HUES6 (cell line): Measurements from ENCODE around the gene SPPL2B.

ENCODE experiments used
- H3K27ac ChIP-seq: 2 replicates; pipeline ENCODE4 v1.7.0; 2013; ENCODE audit warnings: low read depth, mild to moderate bottlenecking, low read length, inconsistent platforms
- H3K27me3 ChIP-seq: 2 replicates; pipeline ENCODE4 v1.6.1; 2013; ENCODE audit warnings: low read length; ENCODE audit not compliant: control insufficient read depth, insufficient read depth
- H3K36me3 ChIP-seq: 2 replicates; pipeline ENCODE4 v1.6.1; 2013; ENCODE audit warnings: low read length; ENCODE audit not compliant: control insufficient read depth, insufficient read depth
- H3K4me1 ChIP-seq: 2 replicates; pipeline ENCODE4 v1.6.1; 2013; ENCODE audit warnings: low read length; ENCODE audit not compliant: control insufficient read depth, insufficient read depth
- H3K4me3 ChIP-seq: 2 replicates; pipeline ENCODE4 v1.5.1; 2013; ENCODE audit warnings: low read depth, low read length
- H3K9ac ChIP-seq: one replicate; pipeline ENCODE4 v1.6.1; 2013; ENCODE audit warnings: mild to moderate bottlenecking, low read length
- H3K9me3 ChIP-seq: 2 replicates; pipeline ENCODE4 v1.6.1; 2013; ENCODE audit warnings: low read depth, low read length; ENCODE audit not compliant: control insufficient read depth, insufficient read depth

Gene SPPL2B

GRCh38 chr19:2352121-2352520 lies 23.6 kb downstream of the SPPL2B start:
- Histone ChIP-seq H3K27ac (no peak overlapping the region), H3K4me3 (no peak overlapping the region)

GRCh38 chr19:2353159-2353886 lies 24.8 kb downstream of the SPPL2B start:
- Histone ChIP-seq H3K4me1 (no peaks in the 10 kb centered on the region), H3K27ac (peak overlapping the region; percentile 10; the same call in 1 of the 2 replicates), H3K36me3 (peaks cover 24% of the 10 kb centered on the region), H3K9ac (no peak overlapping the region), H3K4me3 (no peak overlapping the region), H3K9me3 (no peaks in the 10 kb centered on the region), H3K27me3 (peaks cover 5% of the 10 kb centered on the region; the same call in 1 of the 2 replicates)

More at GRCh38 chr19:2352121-2352520, 23.6 kb downstream of the SPPL2B start:
- no peaks in the 10 kb centered on the region for H3K9me3 ChIP-seq
- no peak overlapping the region for H3K9ac ChIP-seq
- peaks cover 25% of the 10 kb centered on the region for H3K36me3 ChIP-seq
- H3K27me3 ChIP-seq, result no peaks in the 10 kb centered on the region
- H3K4me1 ChIP-seq, result no peaks in the 10 kb centered on the region

DNA sequence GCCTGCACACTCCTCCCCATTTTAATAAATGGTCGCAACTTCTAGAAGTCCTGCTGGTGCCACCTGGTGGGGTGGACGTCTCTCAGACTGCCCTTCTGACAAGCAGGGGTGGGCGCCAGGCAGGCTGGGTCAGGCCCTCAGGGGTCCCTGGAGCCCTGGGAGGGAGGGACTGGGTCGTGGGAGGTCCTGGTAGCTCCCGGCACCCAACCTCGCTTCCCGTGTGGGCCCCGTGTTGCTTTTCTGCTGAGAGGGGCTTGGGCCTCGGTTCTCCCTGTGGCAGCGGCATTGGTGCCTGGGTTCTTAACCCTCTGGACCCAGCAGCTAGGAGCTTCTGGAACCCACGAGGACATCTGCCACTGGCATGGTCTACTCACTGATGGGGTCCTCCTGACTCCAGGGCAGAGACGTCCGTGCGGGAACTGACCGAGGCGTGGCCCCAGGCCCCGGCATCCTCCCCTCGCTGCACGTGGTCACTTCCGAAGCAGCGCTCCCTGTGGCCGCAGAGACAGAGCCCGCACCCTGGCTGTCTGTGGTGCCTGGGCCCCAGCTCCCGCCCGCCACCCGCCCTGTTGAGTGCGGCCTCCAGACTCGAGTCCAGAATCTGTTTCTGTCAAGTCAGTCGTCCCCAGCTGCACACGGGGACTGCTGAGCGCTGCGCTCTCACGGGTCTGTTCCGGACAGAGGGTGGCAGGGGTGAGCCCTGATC lies 25.6 kb downstream of the SPPL2B start:
- Histone ChIP-seq H3K27me3 (peaks cover 12% of the 10 kb centered on the region), H3K4me1 (no peaks in the 10 kb centered on the region), H3K9ac (no peak overlapping the region), H3K36me3 (peaks cover 18% of the 10 kb centered on the region), H3K27ac (no peak overlapping the region), H3K4me3 (no peak overlapping the region), H3K9me3 (no peaks in the 10 kb centered on the region)

DNA sequence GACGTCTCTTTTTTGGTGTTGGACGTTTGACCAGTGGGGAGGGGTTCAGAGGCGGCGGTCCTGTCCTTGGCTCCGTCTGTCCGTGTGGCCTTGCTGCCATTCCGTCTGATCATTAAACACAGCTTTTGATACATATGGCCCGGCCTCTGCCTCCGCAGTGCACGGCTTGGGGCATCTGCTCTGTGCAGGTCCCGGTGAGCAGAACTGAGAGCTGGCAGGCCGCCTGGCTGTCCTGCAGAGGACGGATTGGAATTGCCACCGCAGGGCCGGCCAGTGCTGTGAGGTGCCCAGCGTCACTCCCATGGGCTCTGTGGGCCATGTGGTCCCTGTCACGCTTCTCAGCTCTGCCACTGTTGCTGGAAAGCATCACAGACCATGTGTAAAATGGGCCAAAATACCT lies 26.2 kb downstream of the SPPL2B start:
- no peaks in the 10 kb centered on the region for H3K9me3 ChIP-seq
- H3K4me3 ChIP-seq, result no peak overlapping the region
- H3K36me3 ChIP-seq, result peaks cover 16% of the 10 kb centered on the region
- H3K4me1 ChIP-seq, result no peaks in the 10 kb centered on the region
- no peak overlapping the region for H3K9ac ChIP-seq
- H3K27ac ChIP-seq, result no peak overlapping the region
- H3K27me3 ChIP-seq, result peaks cover 18% of the 10 kb centered on the region

DNA sequence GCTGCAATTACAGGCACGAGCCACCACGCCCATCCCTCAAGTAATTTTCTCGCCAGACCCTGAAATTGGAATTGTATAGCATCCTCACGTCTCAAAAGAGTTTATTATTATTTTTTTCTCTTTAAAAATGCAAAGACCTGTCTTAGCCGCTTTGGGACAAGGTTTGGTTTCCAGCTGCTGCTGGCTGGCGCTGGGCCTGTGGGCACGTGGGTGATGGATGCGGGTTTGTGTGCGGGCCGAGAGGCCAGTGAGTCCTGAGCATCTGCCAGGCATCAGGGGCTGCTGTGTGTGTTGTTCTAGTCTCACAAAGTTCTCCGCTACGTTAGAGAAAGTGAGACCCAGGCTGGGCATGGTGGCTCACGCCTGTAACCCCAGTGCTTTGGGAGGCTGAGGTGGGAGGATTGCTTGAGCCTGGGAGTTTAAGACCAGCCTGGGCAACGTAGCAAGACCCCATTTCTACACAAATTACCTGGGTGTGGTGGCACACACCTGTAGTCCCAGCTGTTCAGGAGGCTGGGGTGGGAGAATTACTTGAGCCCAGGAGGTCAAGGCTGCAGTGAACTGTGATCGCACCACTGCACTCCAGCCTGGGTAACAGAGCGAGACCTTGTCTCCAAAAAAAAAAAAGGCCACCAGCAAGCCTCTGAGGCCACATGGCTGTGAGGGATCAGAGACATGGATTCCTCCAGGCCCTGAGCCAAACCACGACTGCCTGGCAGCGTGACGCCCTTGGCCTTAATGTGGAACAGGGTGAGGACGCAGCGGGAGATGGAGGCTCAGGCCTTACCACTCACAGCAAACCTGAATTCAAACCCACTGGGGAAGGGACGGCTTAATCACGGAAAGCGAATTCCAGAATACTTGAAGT lies 26.9 kb downstream of the SPPL2B start:
- no peak overlapping the region for H3K4me3 ChIP-seq
- peaks cover 23% of the 10 kb centered on the region for H3K27me3 ChIP-seq
- no peak overlapping the region for H3K27ac ChIP-seq
- no peak overlapping the region for H3K9ac ChIP-seq
- H3K4me1 ChIP-seq, result no peaks in the 10 kb centered on the region
- H3K9me3 ChIP-seq, result no peaks in the 10 kb centered on the region
- H3K36me3 ChIP-seq, result peaks cover 9% of the 10 kb centered on the region; the same call in 1 of the 2 replicates

- H3K36me3 ChIP-seq, result peaks cover 4% of the 10 kb centered on the region; the same call in 1 of the 2 replicates
- no peak overlapping the region for H3K27ac ChIP-seq
- no peaks in the 10 kb centered on the region for H3K9me3 ChIP-seq
- peaks cover 29% of the 10 kb centered on the region for H3K27me3 ChIP-seq
- H3K4me3 ChIP-seq, result no peak overlapping the region
- no peaks in the 10 kb centered on the region for H3K4me1 ChIP-seq
- no peak overlapping the region for H3K9ac ChIP-seq
Measured at GRCh38 chr19:2356036-2356646, 27.7 kb downstream of the SPPL2B start.

DNA sequence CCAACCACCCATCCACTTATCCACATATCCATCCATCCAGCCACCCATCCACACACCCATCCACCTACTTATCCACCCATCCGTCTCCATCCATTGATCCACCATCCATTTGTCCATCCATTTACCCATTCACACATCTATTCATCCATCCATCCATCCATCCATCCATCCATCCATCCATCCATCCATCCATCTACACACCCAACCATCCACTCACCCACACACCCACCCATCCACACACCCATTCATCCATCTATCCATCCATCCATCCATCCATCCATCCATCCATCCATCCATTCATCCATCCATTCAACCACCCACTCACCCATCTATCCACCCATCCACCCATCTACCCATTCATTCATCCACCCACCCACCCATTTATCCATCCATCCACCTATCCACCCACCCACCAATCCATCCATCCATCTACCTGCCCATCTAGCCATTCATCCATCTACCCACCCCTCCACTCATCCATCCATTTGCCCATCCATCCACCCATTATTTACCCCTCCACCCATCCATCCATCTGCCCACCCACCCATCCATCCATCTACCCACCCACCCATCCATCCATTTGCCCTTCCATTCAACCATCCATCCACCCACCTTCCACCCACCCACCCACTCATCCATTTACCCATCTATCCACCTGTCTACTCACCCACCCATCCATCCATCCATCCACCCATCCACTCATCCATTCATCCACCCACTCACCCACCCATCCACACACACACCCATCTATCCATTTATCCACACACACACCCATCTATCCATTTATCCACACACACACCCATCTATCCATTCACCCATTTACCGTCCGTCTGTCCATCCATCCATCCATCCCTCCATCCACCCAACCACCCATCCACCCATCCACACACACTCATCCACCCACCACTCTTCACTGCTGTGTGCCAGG lies 29.1 kb downstream of the SPPL2B start:
- Histone ChIP-seq H3K36me3 (peaks cover 4% of the 10 kb centered on the region; the same call in 1 of the 2 replicates), H3K4me3 (no peak overlapping the region), H3K9ac (no peak overlapping the region), H3K27me3 (peaks cover 34% of the 10 kb centered on the region), H3K9me3 (no peaks in the 10 kb centered on the region), H3K27ac (no peak overlapping the region), H3K4me1 (no peaks in the 10 kb centered on the region)

GRCh38 chr19:2358548-2359173 lies 30.2 kb downstream of the SPPL2B start:
- H3K27ac ChIP-seq, result no peak overlapping the region
- peaks cover 34% of the 10 kb centered on the region for H3K27me3 ChIP-seq
- H3K4me3 ChIP-seq, result no peak overlapping the region
- peaks cover 2% of the 10 kb centered on the region; the same call in 1 of the 2 replicates for H3K36me3 ChIP-seq
- no peaks in the 10 kb centered on the region for H3K4me1 ChIP-seq
- no peak overlapping the region for H3K9ac ChIP-seq
- H3K9me3 ChIP-seq, result no peaks in the 10 kb centered on the region

- Histone ChIP-seq H3K36me3 (no peaks in the 10 kb centered on the region), H3K27ac (no peak within 1 kb of the TSS), H3K27me3 (peaks cover 34% of the 10 kb centered on the region), H3K9ac (no peak within 1 kb of the TSS), H3K4me1 (no peaks in the 10 kb centered on the region), H3K9me3 (no peaks in the 10 kb centered on the region), H3K4me3 (peak within 1 kb of the TSS; percentile 41)
Measured at GRCh38 chr19:2359992-2360685, 31.7 kb downstream of the SPPL2B start, which contains the start of gene TMPRSS9. Gene TMPRSS9, plus strand, starts transcription at chr19:2360265. Its CDS starts 29,521 bp downstream, at chr19:2389786.
